Fibroblast of skin of right biceps (primary cell): ENCODE measurements around the gene GTF3C6.
"Not testable (repeated sequence)": the region's sequence is repeated elsewhere in the genome, so short reads cannot be mapped to it uniquely, and the experiment has no call there.

ENCODE experiments used
- DNase-seq: peaks from one replicate; pipeline ENCODE4 v3.0.0-alpha.2; 2013

GTF3C6 gene

GRCh38 chr6:110980227-110980626, 21.7 kb downstream of the GTF3C6 start:
- DNase-seq, result no peak

DNA sequence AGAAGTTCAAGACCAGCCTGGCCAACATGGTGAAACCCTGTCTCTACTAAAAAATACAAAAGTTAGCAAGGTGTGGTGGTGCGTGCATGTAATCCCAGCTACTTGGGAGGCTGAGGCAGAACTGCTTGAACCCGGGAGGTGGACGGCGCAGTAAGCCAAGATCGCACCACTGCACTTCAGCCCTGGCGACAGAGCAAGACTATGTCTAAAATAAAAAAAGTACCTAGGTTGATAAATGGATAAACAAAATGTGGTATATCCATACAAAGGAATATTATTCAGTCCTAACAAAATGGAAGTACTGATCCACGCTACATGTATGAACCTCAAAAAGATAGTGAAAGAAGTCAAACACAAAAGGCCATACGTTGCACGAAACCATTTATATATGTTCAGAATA, 22.1 kb downstream of the GTF3C6 start:
- DNase-seq, result no peak

DNA sequence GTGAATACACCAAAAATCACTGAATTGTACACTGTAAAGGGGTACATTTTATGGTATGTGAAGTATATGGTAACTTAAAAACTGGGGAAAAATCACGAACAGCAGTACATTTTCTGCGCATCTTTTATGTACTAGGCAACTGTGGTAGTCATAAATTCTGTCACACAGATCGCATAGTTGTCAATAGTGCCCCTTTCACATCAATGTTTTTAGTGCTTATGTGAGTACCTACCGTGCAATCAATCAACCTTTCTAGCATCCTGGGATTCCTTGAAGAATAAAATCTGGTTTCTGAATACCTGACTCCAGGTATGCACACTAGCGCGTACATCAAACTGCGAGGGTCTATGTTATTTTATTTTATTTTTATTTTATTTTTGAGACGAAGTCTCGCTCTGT, 22.7 kb downstream of the GTF3C6 start:
- no peak for DNase-seq

DNA sequence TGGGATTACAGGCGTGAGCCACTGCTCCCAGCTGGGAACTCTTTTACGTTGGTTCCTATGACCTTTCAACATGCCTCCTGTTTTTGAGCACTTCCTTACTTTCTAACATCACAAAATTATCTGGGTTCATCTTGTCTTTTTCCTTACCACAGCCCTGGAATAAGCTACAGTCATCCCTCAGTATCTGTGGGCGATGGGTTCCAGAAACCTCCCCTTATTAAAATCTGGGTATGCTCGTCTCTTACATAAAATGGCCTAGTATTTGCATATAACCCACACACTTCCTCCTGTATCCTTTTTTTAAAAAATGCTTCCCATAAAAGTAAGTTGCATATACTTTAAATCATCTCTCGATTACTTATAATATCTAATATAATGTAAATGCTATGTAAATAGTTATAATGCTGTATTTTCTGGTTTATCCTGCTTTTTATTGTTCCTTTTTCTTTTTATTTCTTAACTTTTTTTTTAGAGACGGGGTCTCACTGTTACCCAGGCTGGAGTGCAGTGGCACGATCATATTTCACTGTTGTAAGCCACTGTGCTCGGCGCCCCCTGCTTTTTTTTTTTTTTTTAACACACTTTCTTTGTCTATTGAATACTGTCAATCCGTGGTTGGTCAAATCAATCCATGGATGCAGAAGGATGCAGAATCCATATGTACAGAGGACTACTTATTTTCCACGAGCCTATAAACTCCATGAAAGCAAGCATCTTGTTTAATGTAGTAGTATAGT, 32.5 kb downstream of the GTF3C6 start:
- DNase-seq, result no peak

DNA sequence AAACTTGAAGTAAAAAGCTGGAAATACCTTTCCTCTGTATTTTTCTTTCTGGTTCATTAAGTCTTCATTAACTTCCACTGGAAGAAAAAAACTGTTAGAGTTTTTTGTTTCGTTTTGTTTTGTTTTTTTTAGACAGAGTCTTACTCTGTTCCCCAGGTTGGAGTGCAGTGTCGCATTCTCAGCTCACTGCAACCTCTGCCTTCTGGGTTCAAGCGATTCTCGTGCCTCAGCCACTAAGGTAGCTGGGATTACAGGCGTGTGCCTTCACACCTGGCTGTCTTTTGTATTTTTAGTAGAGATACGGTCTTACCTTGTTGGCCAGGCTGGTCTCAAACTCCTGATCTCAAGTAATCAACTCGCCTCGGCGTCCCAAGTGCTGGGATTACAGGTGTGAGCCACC, 38.2 kb downstream of the GTF3C6 start:
- DNase-seq, result no peak

DNA sequence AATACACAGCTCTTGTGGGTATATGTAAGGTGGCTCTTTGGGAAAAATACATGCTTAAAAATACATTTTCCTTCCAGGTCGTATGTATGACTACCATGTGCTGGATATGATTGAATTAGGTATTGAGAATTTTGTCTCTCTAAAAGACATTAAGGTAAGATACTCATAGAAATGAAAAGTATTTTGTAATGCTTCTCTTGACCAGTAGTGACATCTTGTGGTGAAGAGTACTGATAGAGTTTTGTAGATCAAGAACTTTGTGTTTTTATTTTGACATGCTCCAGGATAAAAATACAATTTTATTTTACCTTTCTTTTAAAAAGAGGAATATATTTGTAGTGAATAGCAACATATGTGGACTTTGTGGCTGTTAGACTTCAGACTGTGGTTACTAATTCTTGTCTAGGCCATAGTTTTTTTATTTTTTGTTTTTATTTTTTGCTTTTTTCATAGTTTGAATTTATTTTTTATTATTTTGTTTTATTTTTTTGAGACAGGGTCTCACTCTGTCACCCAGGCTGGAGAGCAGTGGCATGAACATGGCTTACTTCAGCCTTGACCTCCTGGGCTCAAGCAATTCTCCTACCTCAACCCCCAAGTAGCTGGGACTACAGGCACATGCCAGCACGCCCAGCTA, 41.2 kb downstream of the GTF3C6 start:
- DNase-seq, result peak; percentile 26

DNA sequence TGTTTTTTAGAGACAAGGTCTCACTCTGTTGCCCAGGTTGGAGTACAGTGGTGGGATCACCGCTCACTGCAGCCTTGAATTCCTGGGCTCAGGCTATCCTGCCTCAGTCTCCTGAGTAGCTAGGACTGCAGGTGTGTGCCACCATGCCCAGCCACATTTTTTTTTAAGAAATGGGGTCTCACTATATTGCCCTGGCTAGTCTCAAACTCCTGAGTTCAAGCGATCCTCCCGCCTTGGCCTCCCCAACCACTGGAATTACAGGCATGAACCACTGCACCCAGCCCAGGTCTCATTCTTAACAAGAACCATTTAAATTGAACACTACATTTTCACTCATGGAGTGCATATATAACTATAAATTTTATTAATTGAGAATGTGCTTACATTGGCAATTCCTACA, 43.8 kb downstream of the GTF3C6 start:
- DNase-seq, result no peak

DNA sequence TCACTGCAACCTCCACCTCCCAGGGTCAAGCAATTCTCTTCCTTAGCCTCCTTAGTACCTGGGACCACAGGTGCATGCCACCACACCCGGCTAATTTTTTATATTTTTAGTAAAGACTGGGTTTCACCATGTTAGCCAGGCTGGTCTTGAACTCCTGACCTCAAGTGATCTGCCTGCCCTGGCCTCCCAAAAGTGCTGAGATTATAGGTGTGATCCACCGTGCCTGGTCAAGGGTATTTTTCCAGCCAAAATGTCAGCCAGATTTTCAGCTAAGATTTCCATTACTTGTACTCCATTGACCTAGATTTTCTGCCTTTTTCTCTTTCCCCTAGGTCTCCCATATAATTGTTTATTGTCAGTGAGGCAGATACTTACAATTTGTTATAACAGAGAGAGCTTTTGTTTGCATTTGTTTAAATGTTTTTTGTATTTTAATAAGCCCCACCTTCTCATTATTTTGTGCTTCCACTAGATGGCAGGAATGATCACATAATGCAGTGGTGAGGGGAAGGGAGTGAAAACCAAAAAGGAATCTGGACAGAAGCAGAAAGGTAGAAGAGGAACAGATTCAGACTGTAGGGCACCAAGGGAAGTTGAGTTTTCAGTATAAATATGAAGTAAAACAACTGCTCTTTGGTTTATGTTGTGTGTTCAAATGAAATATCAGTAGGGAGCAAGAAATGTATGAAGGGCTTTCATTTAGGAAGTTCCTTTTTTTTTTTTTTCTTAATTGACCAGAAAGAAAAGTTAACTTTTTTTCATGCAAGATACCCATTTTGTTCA, 53.0 kb downstream of the GTF3C6 start:
- DNase-seq, result peak; percentile 37

DNA sequence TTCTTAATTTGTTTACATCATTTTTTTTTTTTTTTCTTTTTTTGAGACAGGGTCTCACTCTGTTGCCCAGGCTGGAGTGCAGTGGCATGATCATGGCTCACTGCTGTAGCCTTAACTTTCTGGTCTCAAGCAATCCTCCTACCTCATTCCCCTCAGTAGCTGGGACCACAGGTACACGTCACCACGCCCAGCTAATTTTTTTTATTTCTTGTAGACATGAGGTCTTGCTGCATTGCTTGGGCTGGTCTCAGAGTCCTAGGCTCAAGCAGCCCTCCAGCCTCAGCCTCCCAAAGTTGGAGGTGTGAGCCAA, 53.6 kb downstream of the GTF3C6 start:
- DNase-seq, result no peak

DNA sequence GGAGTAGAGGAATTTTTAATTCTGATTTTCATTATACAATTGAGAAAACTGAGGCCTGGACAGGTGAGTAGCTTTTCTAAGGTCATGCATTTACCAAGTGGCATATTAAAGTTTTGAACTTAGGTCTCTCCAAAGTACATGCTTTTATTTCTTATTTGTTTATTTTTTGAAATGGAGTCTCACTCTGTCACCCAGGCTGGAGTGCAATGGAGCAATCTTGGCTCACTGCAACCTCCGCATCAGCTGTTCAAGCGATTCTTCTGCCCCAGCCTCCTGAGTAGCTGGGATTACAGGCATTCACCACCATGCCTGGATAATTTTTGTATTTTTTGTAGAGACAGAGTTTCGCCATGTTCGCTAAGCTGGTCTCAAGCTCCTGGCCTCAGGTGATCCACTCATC, 54.0 kb downstream of the GTF3C6 start:
- DNase-seq, result not testable (repeated sequence)

DNA sequence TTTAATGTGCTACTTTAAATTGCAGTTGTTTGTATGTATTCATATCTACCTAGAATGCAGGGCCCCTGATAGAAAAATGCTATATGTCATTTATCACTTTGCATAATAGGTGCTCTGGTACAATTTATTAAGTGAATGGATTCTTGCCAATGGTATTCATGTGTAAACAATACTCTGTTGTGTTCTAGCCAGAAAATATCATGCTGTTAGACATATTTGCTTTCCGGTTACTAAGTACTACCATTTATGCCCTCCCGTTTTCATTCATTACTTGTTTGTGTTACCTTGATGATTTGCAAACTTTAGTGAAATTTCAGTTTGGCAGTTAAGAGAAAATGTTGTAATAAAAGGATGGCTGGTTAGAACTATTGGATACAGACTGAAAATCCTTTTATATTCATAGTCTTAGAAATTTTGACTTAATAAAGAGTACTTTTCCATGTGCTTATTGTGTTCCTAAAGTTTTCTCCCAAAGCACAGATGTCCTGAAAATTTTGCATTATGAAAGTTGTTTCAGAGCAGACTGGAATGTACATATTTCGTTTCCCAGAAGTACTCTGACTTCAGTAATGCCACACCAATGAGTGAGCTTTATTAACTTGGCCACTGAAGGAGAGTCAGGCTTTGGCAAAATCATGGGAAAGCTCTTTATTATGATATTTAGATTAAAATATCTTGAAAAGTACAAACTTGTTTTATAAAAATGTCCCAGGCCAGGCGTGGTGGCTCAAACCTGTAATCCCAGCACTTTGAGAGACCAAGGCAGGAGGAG, 54.8 kb downstream of the GTF3C6 start:
- DNase-seq, result no peak

- DNase-seq, result no peak
Observed at GRCh38 chr6:111015389-111016124, 57.1 kb downstream of the GTF3C6 start.

DNA sequence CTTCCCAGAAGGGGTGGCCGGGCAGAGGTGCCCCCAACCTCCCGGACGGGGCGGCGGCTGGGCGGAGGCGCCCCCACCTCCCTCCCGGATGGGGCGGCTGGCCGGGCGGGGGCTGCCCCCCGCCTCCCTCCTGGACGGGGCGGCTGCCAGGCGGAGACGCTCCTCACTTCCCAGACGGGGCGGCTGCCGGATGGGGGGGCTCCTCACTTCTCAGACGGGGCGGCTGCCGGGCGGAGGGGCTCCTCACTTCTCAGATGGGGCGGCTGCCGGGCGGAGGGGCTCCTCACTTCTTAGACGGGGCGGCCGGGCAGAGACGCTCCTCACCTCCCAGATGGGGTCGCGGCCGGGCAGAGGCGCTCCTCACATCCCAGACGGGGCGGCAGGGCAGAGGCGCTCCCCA, 58.7 kb downstream of the GTF3C6 start:
- not testable (repeated sequence) for DNase-seq
